ENCODE data around the gene SMIM22.

SMIM22 gene

DNA sequence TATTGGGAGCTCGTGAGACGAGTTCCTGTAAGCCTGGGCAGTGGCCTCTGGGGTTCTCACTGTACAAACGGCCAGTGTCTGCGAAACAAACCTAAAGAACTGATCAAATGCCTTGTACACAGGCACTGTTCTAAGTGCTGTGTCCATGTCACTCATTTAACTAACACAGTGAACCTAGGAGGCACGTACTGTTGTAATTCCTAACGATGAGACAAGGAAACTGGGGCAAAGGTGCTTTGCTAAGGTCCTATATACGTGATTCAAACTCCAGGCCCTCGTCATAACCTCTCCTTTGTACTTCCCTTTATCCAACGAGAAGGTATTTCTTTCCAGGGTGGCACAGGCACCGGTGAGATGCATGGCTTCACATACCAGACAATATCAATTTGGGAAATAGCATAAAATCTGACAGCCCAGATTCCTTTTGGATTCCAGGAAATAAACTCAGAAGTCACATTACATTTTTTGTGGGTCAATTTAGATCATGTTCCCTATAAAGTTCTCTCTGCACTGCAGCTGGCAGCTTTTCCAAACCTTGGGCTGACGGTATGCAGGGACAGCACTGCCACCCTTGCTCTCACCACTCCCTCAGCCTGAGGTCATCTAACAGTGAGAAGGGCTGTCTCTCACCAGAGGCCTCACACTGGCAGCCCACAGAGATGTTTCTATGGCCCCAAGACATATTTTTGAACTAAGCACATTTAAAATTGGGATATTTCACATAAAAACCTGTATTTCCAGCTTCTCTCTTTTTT, 33.6 kb downstream of the SMIM22 start:
- DNase-seq, result no peak

DNA sequence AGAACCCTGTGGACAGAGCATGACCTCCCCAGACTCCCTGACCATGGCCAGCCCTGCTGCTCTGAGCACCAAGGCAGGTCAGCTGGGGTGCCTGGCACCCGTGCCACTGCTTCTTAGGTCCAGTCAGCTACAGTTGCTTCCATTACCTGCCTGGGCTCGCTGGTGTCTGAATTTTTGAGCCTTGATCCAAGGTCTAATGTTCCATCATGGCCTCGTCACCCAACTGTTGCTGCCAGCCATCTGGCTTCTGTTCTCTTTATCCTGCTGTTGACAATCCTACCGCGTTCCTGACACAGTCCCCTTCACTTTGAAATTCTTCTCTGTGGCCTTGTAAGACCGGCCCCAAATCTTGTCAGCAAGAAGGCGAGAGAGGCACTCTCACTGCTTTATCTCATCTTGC, 35.2 kb downstream of the SMIM22 start:
- no peak for DNase-seq

DNA sequence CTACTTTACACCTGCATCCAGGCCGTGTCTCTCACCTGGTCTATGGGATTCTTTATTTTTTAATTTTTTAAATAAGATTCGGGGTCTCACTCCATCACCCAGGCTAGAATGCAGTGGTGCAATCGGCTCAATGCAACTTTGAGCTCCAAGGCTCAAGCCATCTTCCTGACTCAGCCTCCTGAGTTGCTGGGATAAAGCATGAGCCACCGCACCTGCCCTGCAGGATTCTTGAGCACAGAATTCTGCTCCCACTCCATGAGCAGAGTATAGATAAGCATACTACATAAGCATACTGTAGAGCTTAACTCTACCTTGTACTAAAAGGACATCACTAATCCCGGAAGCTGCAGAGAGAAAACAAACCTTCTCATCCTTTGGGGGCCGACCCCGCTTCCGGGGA, 36.4 kb downstream of the SMIM22 start:
- DNase-seq, result no peak

DNA sequence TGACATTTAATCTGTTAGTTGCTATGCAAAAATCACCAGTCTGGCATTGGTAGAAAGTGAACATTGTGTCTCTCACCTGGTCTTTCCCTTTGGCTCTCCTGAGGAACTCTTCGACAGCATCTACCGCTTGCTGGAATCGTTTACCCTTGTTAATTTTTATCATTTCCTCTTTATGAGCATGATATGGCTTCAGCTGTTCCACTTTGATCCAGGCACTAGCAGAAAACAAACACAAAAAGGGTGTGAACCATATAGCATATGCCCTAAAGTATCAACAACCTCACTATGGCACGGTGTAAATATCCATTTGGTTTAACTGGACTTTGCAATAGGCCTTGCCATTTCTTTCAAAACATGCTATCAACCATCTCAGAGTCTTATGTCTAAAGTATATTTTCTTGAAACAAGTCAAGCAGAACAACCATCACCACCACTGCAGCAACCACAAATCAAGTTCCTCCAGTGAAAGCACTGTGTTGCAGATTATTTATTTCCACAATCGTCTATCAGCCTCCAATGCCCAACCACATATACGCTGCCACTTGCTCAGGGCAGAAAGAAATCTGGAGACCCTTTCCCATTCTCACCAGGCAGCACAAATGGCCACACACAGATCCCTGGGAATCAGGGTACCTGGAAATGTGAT, 37.7 kb downstream of the SMIM22 start:
- no peak for DNase-seq

DNA sequence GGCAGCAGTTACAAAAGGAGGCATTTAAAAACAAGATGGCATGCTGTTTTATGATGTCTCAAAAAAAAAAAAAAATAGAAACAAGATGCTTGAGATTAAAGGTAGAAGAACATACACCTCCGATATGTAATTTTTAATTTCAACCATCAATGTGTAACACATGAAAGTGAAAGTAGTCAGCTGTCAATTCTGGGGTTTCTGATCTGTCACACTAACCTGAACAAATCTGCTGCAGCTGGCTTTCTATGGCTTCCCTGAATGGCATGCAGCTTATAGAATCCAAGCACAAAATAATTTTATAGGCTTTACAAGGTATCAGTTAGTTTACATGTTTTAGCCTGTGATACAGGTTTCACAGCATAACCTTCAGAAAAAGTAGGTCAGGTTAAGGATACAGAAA, 38.4 kb downstream of the SMIM22 start:
- DNase-seq, result no peak

DNA sequence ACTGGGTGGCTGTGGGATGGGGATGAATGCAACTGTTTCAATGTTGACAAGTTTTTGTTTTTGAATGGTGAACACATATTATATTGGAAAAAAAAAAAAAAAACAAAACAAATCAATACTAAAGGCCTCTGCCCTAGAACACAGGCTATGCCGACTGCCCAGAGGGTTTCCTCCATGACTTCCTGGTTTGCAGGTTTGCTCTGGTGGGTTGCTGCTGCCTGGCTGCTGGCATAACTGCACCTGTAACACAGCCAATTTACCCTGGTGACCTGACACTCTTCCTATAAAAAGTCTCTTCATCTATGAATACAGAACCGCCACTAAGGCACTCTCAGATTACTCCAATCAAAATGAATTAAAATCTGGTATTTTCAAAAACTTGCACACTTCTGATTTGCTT, 41.6 kb downstream of the SMIM22 start:
- no peak for DNase-seq

DNA sequence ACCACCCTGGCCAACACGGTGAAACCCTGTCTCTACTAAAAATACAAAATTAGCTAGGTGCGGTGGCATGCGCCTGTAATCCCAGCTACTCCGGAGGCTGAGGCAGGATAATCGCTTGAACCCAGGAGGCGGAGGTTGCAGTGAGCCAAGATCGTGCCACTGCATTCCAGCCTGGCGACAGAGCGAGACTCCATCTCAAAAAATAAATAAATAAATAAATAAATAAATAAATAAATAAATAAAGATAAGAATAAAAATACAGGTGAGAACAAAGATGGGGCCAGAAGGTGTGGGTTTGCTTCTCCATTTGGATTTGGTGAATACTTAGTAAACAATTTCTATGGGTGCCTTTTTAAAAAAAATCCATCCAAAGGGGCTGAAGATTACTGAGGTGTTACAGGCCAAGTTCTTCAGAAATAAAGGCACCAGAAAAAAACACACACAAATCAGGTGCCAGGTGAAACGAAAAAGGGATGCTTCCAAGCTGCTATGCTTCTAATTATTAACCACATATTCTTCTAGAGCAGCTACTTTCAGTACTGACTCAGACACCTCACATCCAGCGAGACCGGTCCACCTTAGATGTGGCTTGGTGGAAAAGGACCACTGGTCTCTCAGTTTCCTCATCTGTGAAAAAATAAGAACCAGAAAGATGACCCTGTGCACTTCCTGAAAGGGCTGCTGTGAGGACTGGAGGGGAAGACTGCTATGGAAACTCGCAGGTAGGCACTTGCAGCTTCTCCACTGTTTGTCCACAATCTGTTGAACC, 42.7 kb downstream of the SMIM22 start:
- no peak for DNase-seq

DNA sequence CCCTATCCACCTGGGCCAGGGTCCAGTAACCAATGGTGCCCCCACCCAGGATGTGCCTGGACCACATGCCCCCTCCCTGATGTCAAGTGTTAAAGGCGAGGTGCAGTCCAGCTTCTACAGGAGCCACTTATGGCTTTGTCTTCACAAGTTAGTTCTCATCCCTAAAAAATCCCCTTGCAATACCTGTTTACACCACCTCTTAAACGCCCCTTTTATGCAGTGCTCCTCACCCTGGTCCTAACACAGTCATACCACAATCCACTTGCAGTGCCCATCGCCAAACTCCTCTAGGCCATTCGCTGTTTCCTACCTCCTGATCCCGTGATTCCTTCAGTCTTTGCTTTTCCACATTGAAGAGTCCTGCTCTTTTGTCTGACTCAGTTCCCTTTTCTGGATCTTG, 44.8 kb downstream of the SMIM22 start:
- no peak for DNase-seq

DNA sequence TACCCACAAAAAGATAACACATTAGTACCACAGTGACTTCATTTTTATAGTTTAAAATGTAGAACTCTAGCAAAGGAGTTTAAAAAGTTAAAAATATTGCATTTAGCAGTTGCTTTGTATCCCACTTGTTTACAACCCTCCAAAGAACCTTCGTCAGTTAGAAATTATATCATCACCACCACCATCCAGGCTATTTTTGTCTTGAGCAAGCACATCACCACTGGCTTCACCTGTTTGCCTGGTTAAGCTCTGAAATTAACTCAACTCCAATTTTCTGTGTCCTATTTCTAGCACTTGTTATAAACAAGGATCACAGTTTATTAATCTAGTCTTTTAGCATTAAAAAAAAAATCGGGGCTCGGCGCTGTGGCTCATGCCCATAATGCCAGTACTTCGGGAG, 45.8 kb downstream of the SMIM22 start:
- no peak for DNase-seq
